HPDE6-E6E7 (cell line): ENCODE data around the gene COX10.
A peak's percentile ranks its signal among the peaks of the same experiment; 100 is the strongest.
"Not testable (repeated sequence)": the region's sequence is repeated elsewhere in the genome, so short reads cannot be mapped to it uniquely, and the experiment has no call there.

Experiments
- DNase-seq: peaks from one replicate; pipeline ENCODE4 v3.0.0; 2011; ENCODE audit warnings: missing footprints; ENCODE audit errors: extremely low spot score

The COX10 gene

DNA sequence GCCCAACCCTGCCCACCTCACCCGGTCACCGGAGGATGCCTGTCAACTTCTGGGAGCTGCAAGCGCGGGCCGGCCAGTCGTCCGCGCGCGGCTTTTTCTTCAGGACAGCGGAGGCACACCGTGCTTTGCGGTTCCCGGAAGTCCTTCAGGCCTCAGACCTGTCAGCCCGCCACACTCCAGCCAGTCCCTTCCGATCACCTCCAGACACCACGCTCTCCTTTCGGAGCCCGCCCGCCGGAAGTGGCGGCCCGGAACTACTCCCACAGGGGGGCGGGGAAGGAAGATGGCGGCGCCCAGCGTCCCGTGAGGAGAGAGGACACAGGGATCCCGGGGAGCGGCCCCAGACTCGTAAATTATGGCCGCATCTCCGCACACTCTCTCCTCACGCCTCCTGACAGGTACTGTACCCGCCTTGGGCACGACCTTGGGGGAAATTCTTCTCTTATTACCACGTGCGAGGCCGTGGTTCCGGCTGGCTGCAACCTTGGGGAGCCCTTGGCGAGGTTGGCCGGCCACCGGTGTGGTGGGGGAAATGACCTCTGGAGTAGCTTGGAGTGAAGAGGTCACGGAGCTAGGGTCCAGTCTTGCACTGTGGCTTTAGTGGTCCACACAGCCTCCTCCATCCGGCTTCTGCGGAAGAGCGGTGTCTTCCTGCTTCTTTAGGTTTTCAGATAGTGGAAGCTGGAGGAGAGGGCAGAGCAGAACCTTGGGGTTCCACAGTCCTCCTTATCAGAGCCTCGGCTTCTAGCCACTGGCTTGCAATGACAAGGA is at the start of gene COX10:
TSS of gene COX10 (plus strand) at position 254 of the 771 bp plus-strand sequence. CDS start at position 356, 102 bp downstream.
- peak; percentile 72 for DNase-seq

DNA sequence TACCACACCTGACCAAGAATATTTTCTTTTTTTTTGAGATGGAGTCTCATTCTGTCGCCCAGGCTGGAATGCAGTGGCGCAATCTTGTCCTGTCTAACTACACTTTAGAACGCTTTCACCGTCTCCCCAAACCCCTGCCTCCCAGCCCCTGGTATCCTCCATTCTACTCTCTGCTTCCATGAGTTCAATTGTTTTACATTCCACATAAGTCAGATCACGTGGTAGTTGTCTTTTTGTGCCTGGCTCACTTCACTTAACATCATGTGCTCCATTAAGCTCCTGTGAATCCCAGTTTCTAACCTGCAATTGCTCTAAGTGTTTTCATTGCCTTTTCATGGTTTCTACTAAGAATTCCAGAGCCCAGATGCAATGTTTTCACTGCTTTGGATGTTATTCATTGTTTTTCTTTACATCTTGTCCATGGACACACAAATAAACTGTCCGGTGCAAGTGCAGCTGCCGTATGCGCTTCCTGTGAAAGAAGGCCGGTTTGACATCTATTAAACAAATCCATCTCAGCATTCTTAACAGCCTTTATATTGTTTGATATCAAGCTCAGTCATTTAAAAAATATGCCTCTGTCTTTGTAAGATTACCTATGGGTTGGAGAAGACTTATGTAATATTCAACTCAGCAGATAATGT is 47.5 kb upstream of the COX10 start:
- DNase-seq = not testable (repeated sequence)

DNA sequence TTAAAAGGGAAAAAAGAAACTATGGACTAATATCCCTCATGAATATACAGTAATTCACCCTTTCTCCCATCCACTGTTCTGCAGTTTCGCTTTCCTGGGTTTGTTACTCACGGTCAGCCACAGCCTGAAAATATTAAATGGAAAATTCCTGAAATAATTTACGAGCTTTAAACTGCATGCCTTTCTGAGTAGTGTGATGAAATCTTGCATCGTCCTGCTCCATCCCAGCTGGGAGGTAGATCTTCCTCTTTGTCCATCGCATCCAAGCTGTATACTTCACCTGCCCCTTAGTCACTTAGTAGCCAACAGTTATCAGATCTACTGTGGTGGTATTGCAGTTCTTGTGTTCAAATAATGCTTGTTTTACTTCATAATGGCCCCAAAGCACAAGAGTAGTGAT is 39.5 kb upstream of the COX10 start:
- not testable (repeated sequence) for DNase-seq

DNA sequence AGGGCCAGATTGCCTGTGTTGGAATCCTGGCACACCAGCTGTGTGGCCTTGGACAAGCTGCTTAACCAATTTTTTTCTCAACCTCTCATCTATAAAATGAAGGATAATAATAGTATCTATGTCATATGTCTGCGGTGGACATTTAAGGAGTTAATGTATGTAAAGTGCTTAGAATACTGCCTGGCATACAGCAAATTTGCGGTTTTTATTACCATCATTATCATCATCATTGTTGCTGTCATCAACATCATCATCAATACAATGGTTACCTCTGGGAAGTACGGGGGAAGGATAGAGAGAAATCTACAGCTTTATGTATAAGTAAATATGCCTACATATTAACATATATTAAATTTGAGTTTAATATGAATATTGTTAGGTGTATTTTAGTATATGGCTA is 37.1 kb upstream of the COX10 start:
- no peak for DNase-seq

DNA sequence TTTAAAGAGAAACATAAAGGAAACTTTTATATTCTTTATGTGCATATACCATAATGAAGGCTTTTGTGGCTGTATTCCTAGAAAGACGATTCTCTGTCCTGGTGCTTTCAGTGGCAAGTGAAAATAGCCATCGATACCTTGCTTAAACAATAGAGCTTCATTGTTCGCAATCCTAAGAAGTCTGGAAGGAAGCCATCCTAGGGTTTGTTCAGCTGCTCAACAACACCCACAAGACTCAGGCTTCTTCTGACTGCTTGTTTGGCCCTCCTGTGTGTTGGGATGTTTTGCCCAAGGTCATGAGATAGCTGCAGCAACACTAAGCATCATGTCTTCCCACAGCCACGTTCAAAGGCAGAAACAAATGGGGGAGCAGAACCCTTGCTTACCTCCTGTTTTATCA is 36.1 kb upstream of the COX10 start:
- DNase-seq = no peak

DNA sequence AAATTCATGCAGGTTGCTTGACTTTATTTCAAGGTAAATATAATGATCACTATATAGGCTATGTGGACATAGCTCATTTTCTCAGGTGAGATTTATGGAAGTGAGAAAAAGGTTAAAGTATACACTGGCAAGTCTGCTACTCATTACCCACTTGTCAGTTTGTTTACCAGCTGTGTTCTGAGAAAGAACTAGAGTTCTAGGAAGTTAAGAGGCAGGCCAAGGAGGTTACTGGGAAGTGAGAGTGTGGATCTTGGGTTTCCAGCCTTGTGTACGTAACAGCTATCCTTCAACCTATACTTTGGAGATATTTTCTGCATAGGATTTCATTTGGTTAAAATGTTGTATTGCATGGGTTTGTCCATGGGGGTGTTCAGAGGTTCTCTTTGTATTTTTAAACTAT is 31.9 kb upstream of the COX10 start:
- DNase-seq = no peak

DNA sequence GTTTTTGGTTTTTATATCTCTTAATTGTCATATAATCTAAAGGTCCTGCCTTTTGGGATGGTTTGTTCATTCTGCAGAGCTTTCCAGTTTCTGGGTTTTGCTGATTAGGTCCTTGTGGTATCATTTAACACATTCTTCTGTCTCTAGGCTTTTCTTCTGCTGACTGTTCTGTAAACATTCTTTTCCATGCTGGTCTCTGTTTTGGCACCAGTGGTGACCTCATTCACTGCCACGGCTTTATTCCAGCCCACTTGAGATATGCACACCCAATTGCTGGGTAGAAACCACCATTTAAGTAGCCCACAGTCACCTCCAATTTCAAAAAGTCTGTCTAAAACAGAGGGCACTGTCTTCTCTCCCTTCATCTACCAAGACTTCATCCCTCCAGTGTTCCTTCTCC is 31.1 kb upstream of the COX10 start:
- no peak for DNase-seq

DNA sequence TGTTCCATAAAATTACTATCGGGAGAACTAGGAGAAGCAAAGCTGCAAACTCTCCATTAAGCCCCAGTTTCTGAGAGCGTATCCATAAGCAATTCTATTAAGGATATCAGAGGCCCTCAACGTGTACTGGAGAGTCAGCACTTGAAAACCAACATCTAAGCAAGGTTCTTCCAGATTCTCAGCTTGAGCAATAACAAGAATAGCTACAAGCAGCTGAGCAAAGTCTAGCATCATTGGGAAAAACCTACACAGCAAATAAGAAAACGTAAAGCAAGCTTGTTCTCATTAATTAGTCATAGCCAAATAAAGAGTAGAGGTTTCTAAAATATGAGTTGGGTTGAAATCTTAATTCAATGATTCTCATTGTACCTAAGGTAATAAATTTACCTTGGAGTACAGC is 26.9 kb upstream of the COX10 start:
- no peak for DNase-seq

DNA sequence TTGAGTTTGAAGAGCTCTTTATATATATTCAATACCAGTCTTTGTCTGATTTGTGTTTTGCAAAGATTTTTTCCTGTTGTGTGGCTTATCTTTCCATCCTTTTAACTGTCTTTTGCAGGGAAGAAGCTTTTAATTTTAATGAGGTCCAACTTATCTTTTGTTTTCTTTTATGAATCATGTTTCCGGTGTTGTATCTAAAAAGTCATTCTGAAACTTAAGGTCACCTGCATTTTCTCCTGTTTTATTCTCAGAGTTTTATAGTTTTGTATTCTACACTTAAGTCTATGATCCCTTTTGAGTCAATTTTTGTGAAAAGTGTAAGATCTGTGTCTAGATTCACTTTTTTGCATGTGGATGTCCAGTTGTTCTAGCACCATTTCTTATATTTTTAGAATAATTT is 24.6 kb upstream of the COX10 start:
- no peak for DNase-seq

DNA sequence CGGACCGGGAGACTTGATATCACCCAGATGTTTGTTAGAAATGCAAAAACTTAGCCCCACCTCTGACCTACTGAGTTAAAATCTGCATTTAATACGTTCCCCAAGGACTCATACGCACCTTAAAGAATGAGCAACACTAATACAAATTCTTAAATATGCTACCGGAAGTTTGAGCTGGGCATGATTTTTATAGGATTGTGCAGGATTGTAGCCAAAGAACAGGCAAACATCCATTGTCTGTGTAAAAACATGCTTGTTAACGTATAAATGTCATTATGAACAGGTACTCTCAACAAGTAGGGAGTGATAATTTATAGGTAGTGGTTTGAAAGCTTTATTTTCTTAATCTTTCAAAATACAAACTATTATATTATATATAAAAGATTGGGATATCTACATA is 22.3 kb upstream of the COX10 start:
- no peak for DNase-seq

DNA sequence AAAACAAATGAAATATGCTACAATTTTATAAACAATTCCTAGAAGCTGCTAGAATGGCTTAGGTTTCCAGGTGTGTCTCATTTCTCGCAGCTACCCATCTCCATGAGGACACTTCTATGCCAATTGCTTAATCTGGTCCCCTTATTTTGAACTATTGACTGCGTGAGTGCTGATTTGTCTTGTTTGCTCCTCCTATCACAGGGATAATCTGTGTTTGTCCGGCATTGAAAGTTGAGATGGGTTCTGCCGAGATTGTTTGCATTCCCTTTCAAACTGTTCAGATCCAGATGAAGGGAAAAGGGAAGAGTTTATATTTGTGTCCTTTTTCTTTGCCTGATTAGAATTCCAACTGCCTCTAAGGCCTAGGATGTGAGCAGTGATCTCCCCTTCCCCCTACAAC is 21.7 kb upstream of the COX10 start:
- DNase-seq = no peak

DNA sequence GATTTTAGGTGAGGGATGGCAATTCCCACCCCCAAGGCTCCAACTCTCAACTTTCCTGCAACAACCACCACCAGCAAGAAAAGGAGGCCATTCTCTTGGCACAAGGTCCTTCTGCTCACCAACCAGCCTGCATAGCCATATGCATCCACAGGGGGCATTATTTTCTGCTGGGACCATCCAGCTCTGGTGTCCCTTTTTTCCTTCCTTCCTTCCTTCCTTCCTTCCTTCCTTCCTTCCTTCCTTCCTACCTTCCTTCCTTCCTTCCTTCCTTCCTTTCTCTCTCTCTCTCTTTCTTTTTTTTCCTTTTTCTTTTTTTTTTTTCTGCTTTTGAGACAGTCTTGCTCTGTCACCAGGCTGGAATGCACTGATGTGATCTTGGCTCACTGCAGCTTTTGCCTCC is 21.1 kb upstream of the COX10 start:
- no peak for DNase-seq

DNA sequence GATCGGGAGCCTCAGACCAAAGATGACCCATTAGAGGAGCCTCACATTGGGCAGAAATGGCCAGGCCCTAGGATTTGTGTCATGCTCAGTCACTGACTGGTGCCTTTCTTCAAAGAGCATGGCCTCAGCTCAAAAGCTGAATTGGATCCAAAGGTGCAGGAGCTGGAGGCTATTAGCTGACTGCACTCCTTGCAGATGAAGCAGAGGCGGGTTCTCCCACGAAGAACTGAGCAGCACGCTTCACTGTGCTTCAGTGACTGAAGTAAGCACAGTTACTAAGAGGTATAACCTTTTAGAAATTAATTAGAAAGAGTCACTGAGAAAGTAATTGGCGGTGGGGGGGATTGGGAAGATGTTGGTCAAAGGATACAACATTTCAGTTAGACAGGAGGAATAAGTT is 18.7 kb upstream of the COX10 start:
- DNase-seq = no peak

DNA sequence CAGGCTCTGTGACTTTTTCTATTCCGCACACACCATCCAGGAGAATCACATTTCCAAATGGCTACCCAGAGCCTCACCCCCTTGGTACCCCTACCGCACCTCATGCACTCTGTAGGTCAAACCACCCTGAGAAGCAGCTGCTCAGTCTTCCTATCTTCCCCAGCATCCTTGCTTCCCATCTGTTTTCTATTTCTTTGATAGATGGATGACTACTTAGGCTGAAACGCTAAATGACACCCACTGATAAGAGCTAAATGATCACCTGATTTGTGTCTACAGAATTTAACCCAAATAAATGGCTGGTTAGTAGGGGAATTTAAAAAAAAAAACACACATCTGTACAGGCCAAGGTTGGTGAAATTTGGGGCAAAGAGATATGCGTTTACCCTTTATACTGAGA is 17.6 kb upstream of the COX10 start:
- no peak for DNase-seq

DNA sequence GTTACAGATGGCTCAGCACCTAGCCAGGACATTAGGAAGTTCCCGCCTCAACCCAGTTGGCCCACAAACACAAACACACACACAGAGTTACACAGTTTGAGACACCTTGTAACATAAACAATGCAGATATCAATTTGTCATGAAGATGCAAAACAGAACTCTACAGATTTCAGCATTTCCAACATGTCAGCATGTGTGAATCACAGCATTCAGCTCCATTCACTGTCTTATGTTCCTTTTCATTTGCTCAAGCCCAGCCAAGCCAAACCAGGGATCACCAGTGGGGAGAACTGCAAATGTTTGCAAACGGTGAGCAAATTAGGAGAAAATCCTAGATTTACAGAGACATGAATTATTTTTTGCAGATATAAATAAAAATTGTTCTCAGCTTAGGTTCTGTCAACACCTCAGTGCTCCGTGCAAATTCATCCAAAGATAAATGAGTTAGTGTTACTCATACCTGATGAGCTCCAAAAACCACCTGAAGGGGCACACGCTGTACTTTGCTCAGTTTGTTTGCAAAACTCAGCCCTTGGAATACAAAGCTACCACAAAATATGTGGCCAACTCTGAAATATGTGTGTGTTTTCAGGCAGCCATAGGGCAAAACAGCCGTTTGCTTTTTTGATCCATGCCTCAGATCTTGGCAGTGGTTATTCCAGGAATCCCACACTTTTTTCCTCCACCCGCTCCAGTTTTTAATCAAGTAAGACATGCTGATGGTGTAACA is 16.3 kb upstream of the COX10 start:
- DNase-seq = no peak

DNA sequence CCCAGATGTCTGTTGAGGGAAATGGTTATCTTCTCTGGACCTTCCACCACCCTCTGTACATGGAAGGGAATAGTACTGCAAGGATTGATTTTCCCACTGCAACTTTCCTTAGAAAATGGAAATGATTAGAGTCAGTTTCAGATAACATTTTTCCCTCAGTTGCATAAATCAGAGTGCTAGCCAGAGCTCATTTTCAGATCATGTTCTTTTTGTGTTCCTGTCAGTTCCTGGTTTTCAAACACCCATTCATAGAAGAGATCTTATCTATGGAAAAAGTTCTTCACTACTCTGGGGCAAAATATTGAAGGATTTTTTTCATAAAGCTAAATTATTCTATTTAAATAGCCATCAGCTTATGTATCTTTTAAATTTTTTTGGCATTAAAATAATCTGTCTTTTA is 11.7 kb upstream of the COX10 start:
- DNase-seq = no peak

DNA sequence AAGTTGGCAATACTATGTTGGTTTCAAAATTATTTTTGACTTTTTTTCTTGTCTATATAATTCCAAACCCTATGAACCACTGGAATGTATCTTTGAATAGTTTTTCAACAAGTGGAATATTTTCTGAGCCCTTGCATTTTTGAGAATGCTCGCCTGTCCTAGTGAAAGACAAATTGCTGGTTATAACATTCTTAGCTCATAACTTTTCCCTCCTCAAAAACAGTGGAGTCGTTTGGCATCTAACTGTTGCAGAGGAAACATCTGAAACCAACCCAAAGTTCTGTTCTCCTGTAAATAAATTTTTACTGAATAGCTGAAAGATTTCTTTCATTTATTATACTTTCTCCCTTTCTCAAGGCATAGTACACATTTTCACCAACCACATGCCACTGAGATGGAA is 11.3 kb upstream of the COX10 start:
- DNase-seq = no peak

DNA sequence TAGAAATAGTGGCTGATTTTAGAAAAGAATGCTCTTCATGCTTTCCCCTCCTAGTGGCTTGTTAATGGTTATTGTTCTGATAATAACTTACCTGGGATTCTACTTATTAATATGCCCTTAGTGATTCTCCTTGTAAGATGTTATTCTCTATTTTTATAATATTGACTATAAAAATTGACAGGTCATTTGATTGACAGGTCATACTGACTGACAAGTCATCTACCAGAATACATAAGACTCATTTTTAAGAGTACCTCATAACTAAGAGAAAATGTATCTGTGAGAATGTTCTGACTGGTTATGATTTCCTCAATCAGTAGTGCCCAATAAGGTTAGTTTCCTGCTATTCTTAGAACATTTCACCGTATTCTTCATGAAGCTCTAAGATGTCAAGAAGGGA is 8.6 kb upstream of the COX10 start:
- no peak for DNase-seq

DNA sequence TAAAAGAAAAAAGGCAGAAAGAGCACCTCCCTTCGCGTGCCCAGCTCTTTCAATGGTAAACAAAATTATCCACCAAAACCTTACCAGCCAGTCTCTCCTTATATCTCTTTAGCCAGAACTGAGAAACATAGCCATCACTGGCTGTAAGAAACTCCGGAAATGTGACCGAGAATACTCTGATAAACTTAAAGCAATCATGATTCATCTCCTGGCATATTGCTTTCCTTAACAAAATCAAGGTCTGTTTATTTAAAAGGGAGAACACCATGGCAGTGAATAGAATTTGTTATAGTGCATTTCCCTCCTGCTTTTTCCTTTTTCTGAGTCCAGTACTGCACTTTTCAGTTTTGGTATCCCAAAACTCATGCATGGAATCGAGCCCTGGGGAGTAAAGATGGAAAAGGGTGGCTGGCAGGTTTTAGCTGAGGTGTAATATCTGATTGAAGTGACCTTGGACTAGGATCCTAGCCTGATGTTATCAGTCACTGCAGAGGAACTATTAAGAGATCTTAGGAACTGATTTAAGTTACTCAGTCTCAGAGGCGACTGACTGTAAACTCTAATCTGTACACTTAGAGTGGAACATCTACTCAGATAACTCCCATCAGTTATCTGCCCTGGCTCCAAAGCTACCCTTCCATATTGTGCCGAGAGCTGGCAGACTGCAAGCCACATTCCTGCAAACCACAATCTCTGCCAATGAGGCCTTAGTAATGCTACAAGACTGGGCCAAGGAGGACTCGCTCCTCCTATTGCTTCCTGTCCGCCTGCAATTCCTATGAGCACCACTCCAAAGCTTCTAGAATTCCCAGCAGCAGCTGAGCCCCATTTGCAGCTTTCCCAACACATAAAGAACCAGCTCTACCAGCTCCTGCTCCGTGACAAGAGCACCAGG is 7.4 kb upstream of the COX10 start:
- DNase-seq = peak; percentile 45

DNA sequence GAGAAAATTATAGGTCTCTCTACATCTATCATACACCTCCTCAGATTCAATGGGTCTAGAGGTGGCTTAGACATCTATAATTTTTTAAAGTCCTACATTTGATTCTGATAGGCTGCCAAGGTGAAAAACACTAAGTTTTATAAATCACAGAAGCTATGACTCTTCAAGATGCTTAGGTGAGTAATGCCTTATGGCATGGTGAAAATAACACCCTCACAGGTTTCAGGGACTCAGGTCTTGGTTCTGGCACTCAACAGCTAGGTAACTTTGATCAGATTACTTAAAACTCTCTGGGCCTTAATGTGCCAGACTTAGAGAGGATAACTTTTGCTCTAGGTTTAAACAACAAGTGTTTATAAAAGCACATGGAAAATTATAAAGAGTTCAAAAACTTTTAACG is 2.0 kb upstream of the COX10 start:
- DNase-seq = no peak

DNA sequence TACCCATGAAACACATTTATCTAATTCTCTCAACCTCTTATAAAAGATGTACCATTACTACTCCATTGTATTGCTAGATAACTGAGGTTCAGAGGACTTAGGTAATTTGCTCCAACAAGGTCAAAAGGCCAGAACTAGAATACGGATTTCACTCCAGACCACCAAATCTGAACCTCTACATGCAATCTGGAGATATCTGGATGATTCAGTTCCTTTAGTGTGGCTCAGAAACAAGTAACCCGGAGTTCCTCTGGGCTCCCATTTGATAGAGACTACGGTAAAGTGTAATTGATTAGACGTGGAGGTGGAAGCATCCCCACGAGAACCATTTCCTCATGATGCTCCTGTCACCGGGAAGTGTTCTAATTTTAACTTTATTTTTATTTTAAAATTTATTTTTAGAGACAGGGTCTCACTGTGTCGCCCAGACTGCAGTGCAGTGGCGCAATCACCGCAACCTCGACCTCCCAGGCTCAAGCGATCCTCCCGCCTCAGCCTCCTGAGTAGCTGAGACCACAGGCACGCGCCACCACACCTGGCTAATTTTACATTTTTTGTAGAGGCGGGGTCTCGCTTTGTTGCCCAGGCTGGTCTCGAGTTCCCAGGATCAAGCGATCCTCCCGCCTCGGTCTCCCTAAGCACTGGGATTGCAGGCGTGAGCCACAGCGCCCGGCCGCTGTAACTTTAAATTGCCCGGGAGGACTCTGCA is 608 bp upstream of the COX10 start:
- DNase-seq = no peak
